Measurements from ENCODE around the gene PRRC2C.
A peak's percentile ranks its signal among the peaks of the same experiment; 100 is the strongest.

PRRC2C gene

DNA sequence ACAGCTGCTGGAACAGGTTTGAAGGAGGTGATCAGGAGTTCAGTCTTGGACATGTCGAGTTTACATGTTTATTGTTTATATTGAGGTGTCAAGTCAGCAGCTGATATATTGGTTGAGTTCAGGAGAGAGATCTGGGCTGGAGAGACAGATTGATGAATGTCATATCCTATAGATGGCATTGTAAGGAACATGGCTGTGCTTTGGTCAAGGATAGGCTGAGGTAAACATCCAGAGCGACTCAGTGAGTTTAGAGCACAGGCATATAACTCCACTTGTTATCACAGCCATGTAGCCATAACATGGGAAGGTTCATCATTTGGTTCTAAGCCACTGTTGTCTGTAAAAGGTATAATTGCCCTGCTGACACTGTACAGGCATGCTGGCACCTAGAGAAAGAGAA, 131.3 kb downstream of the PRRC2C start:
- Histone ChIP-seq H3K27ac (ENCODE audit: low read depth, low read length) (no peak overlapping the region), H3K27me3 (ENCODE audit: control insufficient read depth in 5 of 5, insufficient read depth in 4 of 5, low read length in 5 of 5) (no peaks in the 10 kb centered on the region), H3K4me1 (ENCODE audit: control insufficient read depth in 5 of 5, insufficient read depth in 5 of 5, low read length in 5 of 5) (peaks cover 0 to 9% (median 0%) of the 10 kb centered on the region in 5 donors), H3K4me3 (ENCODE audit: low read depth in 1 of 5, low read length in 5 of 5) (no peak overlapping the region), H3K9me3 (ENCODE audit: control insufficient read depth in 5 of 5, low read length in 5 of 5) (no peaks in the 10 kb centered on the region), H3K9ac (ENCODE audit: low read length in 5 of 5) (no peak overlapping the region), H3K36me3 (ENCODE audit: control insufficient read depth in 5 of 5, insufficient read depth in 5 of 5, low read length in 5 of 5) (no peaks in the 10 kb centered on the region)

DNA sequence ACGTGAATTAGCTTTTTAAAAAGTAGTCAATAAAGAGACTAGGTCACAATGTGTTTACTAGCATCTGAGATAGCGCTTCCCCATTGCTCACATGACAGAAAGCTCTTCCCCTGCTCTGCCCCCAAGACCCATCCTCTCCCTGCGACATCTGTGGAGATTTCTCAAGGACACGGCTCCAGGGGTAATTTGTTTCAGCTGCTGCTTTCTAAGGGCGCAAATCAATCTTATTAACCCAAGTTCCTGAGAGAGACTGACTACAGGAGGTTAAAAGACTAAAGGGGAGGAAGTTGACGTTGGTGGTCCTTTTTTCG, 136.8 kb downstream of the PRRC2C start, which contains the start of gene MYOCOS:
Gene MYOCOS (plus strand): TSS at position 92 of the 311 bp plus-strand sequence. CDS start 1,641 bp downstream, outside the sequence.
- Histone ChIP-seq H3K9ac (ENCODE audit: low read length in 5 of 5) (no peak within 1 kb of the TSS), H3K4me3 (ENCODE audit: low read depth in 1 of 5, low read length in 5 of 5) (no peak within 1 kb of the TSS), H3K36me3 (ENCODE audit: control insufficient read depth in 5 of 5, insufficient read depth in 5 of 5, low read length in 5 of 5) (no peaks in the 10 kb centered on the region), H3K9me3 (ENCODE audit: control insufficient read depth in 5 of 5, low read length in 5 of 5) (no peaks in the 10 kb centered on the region), H3K4me1 (ENCODE audit: control insufficient read depth in 5 of 5, insufficient read depth in 5 of 5, low read length in 5 of 5) (no peaks in the 10 kb centered on the region), H3K27me3 (ENCODE audit: control insufficient read depth in 5 of 5, insufficient read depth in 4 of 5, low read length in 5 of 5) (no peaks in the 10 kb centered on the region), H3K27ac (ENCODE audit: low read depth, low read length) (no peak within 1 kb of the TSS)

DNA sequence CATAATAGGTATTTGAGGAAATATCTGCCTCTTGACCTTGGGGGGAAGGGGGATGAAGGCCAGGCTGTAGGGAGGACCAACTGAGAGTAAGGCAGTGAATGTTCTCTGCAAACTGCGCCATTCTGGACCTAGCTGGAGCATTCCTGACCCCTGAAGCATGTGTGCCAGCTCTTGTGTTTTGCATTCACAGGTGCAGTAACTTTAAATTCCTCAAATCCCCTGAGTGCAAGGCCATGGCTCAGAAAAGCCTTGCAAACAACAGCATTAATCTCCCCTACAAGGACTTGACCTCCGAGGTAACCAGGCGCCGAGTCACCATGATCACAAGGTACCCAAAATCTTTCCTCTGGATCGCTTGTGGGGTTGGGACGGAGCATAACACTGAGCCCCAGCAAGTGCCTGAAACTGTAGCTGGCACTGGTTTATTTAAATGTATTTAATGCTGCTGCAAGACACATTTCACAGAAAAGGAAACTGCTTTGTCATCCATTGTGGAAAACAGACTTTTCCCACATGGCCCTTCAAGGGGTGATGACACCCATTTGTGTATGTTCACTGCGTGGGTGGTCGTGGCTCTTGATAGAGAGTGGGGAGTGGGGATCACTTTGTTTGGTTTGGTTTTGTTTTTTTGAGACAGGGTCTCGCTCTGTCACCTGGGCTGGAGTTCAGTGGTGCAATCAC, 138.5 kb downstream of the PRRC2C start:
- Histone ChIP-seq H3K36me3 (ENCODE audit: control insufficient read depth in 5 of 5, insufficient read depth in 5 of 5, low read length in 5 of 5) (no peaks in the 10 kb centered on the region), H3K27me3 (ENCODE audit: control insufficient read depth in 5 of 5, insufficient read depth in 4 of 5, low read length in 5 of 5) (no peaks in the 10 kb centered on the region), H3K4me3 (ENCODE audit: low read depth in 1 of 5, low read length in 5 of 5) (no peak overlapping the region), H3K4me1 (ENCODE audit: control insufficient read depth in 5 of 5, insufficient read depth in 5 of 5, low read length in 5 of 5) (no peaks in the 10 kb centered on the region), H3K9me3 (ENCODE audit: control insufficient read depth in 5 of 5, low read length in 5 of 5) (no peaks in the 10 kb centered on the region), H3K27ac (ENCODE audit: low read depth, low read length) (no peak overlapping the region), H3K9ac (ENCODE audit: low read length in 5 of 5) (no peak overlapping the region)

DNA sequence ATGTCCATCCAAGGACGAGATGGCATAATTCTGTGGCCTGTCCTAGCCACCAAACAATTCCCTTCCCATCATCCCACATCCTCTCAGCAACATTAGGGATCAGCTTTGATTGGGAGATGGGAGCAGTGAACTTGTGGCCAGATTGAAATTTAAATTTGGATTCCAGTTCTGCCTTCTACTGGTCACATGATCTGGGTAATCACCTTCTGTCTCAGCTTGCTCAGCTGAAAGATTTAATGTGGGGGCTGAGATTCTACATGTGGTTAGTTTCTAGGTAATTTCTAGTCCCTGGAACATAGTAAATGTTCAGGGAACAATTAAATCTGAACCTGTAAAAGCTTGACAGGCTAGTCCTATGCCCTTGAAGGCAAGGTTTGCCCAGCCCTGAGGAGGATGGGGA, 139.9 kb downstream of the PRRC2C start:
- no peak overlapping the region for H3K9ac ChIP-seq (ENCODE audit: low read length in 5 of 5)
- H3K36me3 ChIP-seq (ENCODE audit: control insufficient read depth in 5 of 5, insufficient read depth in 5 of 5, low read length in 5 of 5) = no peaks in the 10 kb centered on the region
- no peaks in the 10 kb centered on the region for H3K4me1 ChIP-seq (ENCODE audit: control insufficient read depth in 5 of 5, insufficient read depth in 5 of 5, low read length in 5 of 5)
- H3K4me3 ChIP-seq (ENCODE audit: low read depth in 1 of 5, low read length in 5 of 5) = no peak overlapping the region
- H3K9me3 ChIP-seq (ENCODE audit: control insufficient read depth in 5 of 5, low read length in 5 of 5) = no peaks in the 10 kb centered on the region
- no peak overlapping the region for H3K27ac ChIP-seq (ENCODE audit: low read depth, low read length)
- no peaks in the 10 kb centered on the region for H3K27me3 ChIP-seq (ENCODE audit: control insufficient read depth in 5 of 5, insufficient read depth in 4 of 5, low read length in 5 of 5)

DNA sequence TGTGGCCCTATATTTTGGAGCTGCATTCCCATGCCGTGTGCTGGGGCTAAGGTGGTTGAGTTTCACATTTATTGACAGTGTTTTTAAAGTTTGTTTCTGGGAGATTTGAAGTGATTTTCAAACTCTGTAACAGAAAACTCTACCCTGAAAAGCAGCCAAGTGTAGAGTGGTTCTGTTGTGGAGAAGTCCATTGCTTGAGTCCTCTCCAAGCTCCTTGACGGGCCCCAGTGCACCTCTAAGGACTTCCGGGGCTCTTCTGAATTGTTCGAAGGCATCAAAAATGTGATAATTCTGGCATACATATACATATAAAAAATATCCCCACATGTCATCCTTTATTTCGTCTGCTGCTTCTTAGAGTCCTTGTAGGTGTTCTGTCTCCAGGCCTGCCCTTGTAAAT, 141.7 kb downstream of the PRRC2C start:
- no peaks in the 10 kb centered on the region for H3K4me1 ChIP-seq (ENCODE audit: control insufficient read depth in 5 of 5, insufficient read depth in 5 of 5, low read length in 5 of 5)

DNA sequence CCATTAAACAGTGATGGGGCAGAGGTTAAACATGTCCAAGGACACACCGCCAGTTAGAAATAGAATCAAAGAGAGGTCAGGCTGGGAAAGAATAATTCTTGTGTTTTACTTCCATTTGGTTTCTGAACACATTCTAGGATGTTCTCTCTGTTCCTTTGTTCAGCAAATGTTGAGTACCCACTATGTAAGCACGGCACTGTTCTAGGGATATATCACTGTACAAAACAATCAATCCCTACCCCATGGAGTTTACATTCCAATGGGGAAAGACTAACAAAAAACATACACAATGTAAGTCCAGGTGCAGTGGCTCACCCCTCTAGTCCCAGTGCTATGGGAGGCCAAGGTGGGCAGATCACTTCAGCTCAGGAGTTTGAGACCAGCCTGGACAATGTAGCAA, 142.9 kb downstream of the PRRC2C start:
- Histone ChIP-seq H3K9ac (ENCODE audit: low read length in 5 of 5) (no peak overlapping the region), H3K27ac (ENCODE audit: low read depth, low read length) (no peak overlapping the region), H3K9me3 (ENCODE audit: control insufficient read depth in 5 of 5, low read length in 5 of 5) (peaks cover 0 to 3% (median 0%) of the 10 kb centered on the region in 5 donors), H3K36me3 (ENCODE audit: control insufficient read depth in 5 of 5, insufficient read depth in 5 of 5, low read length in 5 of 5) (no peaks in the 10 kb centered on the region), H3K27me3 (ENCODE audit: control insufficient read depth in 5 of 5, insufficient read depth in 4 of 5, low read length in 5 of 5) (no peaks in the 10 kb centered on the region), H3K4me1 (ENCODE audit: control insufficient read depth in 5 of 5, insufficient read depth in 5 of 5, low read length in 5 of 5) (no peaks in the 10 kb centered on the region), H3K4me3 (ENCODE audit: low read depth in 1 of 5, low read length in 5 of 5) (no peak overlapping the region)

More for the DNA sequence above, 141.7 kb downstream of the PRRC2C start:
- H3K36me3 ChIP-seq (ENCODE audit: control insufficient read depth in 5 of 5, insufficient read depth in 5 of 5, low read length in 5 of 5) = no peaks in the 10 kb centered on the region
- no peaks in the 10 kb centered on the region for H3K27me3 ChIP-seq (ENCODE audit: control insufficient read depth in 5 of 5, insufficient read depth in 4 of 5, low read length in 5 of 5)
- no peak overlapping the region for H3K9ac ChIP-seq (ENCODE audit: low read length in 5 of 5)
- H3K27ac ChIP-seq (ENCODE audit: low read depth, low read length) = no peak overlapping the region
- peaks cover 0 to 2% (median 0%) of the 10 kb centered on the region in 5 donors for H3K9me3 ChIP-seq (ENCODE audit: control insufficient read depth in 5 of 5, low read length in 5 of 5)
- no peak overlapping the region for H3K4me3 ChIP-seq (ENCODE audit: low read depth in 1 of 5, low read length in 5 of 5)

DNA sequence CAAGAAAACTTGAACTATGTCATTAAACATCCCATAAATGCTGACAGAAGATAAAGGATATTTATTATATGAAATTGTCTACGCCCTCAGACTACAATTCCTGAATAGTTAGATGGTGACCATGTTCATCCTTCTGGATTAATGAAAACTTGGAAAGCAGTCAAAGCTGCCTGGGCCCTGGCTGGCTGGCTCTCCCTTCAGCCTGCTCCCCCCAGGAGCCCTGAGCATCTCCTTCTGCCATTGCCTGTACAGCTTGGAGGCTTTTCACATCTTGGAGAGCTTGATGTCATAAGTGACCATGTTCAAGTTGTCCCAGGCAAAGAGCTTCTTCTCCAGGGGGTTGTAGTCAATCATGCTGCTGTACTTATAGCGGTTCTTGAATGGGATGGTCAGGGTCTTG, 150.3 kb downstream of the PRRC2C start:
- H3K4me1 ChIP-seq (ENCODE audit: control insufficient read depth in 5 of 5, insufficient read depth in 5 of 5, low read length in 5 of 5) = peaks cover 0 to 10% (median 4%) of the 10 kb centered on the region in 5 donors
- H3K9me3 ChIP-seq (ENCODE audit: control insufficient read depth in 5 of 5, low read length in 5 of 5) = peaks cover 0 to 3% (median 0%) of the 10 kb centered on the region in 5 donors
- H3K27me3 ChIP-seq (ENCODE audit: control insufficient read depth in 5 of 5, insufficient read depth in 4 of 5, low read length in 5 of 5) = no peaks in the 10 kb centered on the region
- no peak overlapping the region for H3K4me3 ChIP-seq (ENCODE audit: low read depth in 1 of 5, low read length in 5 of 5)
- no peak overlapping the region for H3K9ac ChIP-seq (ENCODE audit: low read length in 5 of 5)
- H3K27ac ChIP-seq (ENCODE audit: low read depth, low read length) = no peak overlapping the region
- no peaks in the 10 kb centered on the region for H3K36me3 ChIP-seq (ENCODE audit: control insufficient read depth in 5 of 5, insufficient read depth in 5 of 5, low read length in 5 of 5)

DNA sequence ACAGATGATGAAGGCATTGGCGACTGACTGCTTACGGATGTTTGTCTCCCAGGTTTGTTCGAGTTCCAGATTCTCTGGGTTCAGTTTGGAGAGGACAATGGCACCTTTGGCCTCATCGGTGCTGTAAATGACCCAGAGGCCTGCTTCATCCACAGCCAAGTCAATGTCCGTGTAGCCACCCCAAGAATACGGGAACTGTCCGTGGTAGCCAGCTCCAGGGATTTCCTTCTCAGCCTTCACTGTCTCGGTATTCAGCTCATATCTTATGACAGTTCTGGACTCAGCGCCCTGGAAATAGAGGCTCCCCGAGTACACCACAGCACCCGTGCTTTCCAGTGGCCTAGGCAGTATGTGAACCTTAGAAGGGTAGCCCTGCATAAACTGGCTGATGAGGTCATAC, 150.8 kb downstream of the PRRC2C start:
- no peak overlapping the region for H3K9ac ChIP-seq (ENCODE audit: low read length in 5 of 5)
- peaks cover 0 to 10% (median 4%) of the 10 kb centered on the region in 5 donors for H3K4me1 ChIP-seq (ENCODE audit: control insufficient read depth in 5 of 5, insufficient read depth in 5 of 5, low read length in 5 of 5)
- no peak overlapping the region for H3K4me3 ChIP-seq (ENCODE audit: low read depth in 1 of 5, low read length in 5 of 5)
- H3K27ac ChIP-seq (ENCODE audit: low read depth, low read length) = no peak overlapping the region
- H3K27me3 ChIP-seq (ENCODE audit: control insufficient read depth in 5 of 5, insufficient read depth in 4 of 5, low read length in 5 of 5) = no peaks in the 10 kb centered on the region
- H3K36me3 ChIP-seq (ENCODE audit: control insufficient read depth in 5 of 5, insufficient read depth in 5 of 5, low read length in 5 of 5) = no peaks in the 10 kb centered on the region
- H3K9me3 ChIP-seq (ENCODE audit: control insufficient read depth in 5 of 5, low read length in 5 of 5) = peaks cover 0 to 3% (median 0%) of the 10 kb centered on the region in 5 donors

DNA sequence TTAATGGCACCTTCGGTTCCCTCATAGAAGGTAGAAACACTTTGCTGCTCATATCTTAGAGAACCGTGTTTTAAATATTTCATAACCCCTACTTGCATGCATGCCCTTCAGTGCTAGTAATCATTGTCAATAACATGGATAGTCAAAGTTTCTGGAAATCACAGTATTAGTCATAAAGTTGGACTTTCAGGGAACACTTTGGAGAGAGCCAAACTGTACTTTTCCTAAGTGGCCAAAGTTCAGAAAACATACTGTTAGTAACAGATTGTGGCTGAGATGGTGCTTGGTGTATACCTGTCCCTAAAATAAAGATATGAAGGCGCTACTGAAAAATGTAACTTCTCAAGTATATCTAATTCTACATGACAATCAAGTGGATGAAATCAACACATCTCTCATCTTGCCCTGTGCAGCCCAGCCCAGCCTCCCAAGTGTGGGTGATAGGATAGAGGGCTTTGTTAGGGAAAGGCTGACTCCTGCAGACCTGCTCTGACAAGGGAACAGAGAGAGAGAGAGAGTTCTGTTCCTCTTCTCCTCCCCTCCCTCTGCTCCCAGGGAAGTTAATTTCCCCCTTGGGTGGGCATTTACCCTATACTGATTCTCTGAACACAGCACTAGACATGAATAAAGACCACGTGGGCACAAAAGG, 152.7 kb downstream of the PRRC2C start:
- Histone ChIP-seq H3K9me3 (ENCODE audit: control insufficient read depth in 5 of 5, low read length in 5 of 5) (no peaks in the 10 kb centered on the region), H3K9ac (ENCODE audit: low read length in 5 of 5) (peak overlapping the region in 1 of 5 donors; percentile 53), H3K27ac (ENCODE audit: low read depth, low read length) (peak overlapping the region; percentile 81), H3K36me3 (ENCODE audit: control insufficient read depth in 5 of 5, insufficient read depth in 5 of 5, low read length in 5 of 5) (no peaks in the 10 kb centered on the region), H3K4me3 (ENCODE audit: low read depth in 1 of 5, low read length in 5 of 5) (no peak overlapping the region), H3K27me3 (ENCODE audit: control insufficient read depth in 5 of 5, insufficient read depth in 4 of 5, low read length in 5 of 5) (no peaks in the 10 kb centered on the region), H3K4me1 (ENCODE audit: control insufficient read depth in 5 of 5, insufficient read depth in 5 of 5, low read length in 5 of 5) (peaks cover 0 to 12% (median 4%) of the 10 kb centered on the region in 5 donors)

DNA sequence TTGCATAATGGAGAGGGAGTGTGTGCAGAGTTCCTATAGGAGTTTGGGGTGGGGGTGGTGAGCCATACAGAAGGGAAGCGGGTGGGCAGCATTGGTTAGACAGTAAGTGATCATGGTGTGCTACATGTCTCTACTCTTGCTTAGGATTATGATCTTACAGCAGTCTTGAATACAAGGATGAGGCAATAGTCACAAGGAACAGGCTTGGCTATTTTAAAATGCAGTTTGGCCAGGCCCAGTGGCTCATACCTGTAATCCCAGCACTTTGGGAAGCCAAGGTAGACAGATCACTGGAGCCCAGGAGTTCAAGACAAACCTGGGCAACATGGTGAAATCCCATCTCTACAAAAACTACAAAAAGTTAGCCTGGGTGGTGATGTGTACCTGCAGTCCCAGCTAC, 154.9 kb downstream of the PRRC2C start:
- peak overlapping the region in 1 of 5 donors; percentile 39 for H3K9ac ChIP-seq (ENCODE audit: low read length in 5 of 5)
- no peaks in the 10 kb centered on the region for H3K9me3 ChIP-seq (ENCODE audit: control insufficient read depth in 5 of 5, low read length in 5 of 5)
- H3K27ac ChIP-seq (ENCODE audit: low read depth, low read length) = no peak overlapping the region
- no peaks in the 10 kb centered on the region for H3K36me3 ChIP-seq (ENCODE audit: control insufficient read depth in 5 of 5, insufficient read depth in 5 of 5, low read length in 5 of 5)
- H3K4me3 ChIP-seq (ENCODE audit: low read depth in 1 of 5, low read length in 5 of 5) = no peak overlapping the region
- no peaks in the 10 kb centered on the region for H3K27me3 ChIP-seq (ENCODE audit: control insufficient read depth in 5 of 5, insufficient read depth in 4 of 5, low read length in 5 of 5)
- H3K4me1 ChIP-seq (ENCODE audit: control insufficient read depth in 5 of 5, insufficient read depth in 5 of 5, low read length in 5 of 5) = peaks cover 2 to 29% (median 10%) of the 10 kb centered on the region in 5 donors

Data from subcutaneous abdominal adipose tissue (tissue), 5 donors.